ENCODE measurements around the gene ZMIZ1. TPM values are rescaled to one million over a fixed set of nuclear protein-coding genes. Genes with fewer than 3 reads are reported as not detected.

ZMIZ1 gene
- total RNA-seq, 4 donors from 2014 or later, result 22.7 to 37.5 (median 31.7) TPM

GRCh38 chr10:79053481-79054202, 15.1 kb upstream of the ZMIZ1 start:
- TF ChIP-seq POLR2A (IDR thresholded peaks at IDR 0.05) (no peak), CTCF (IDR thresholded peaks at IDR 0.05 in 4 of 5, conservative IDR thresholded peaks at IDR 0.05 in 1 of 5) (no peak)
- peaks cover 0 to 2% of the 10 kb centered on the region in 2 donors for H3K4me1 ChIP-seq
- no peaks in the 10 kb centered on the region for H3K27me3 ChIP-seq
- ATAC-seq (no peak), DNase-seq (no peak)
- intact Hi-C loops (cut with DNase I; ENCODE audit: low total_unique reads), result no loop called here
- H3K36me3 ChIP-seq, result no peaks in the 10 kb centered on the region
- H3K9me3 ChIP-seq, result no peaks in the 10 kb centered on the region
- H3K27ac ChIP-seq, result no peak overlapping the region
- in situ Hi-C loops (cut with MboI; ENCODE audit: low sequenced_read_pairs in 4 of 4), result no loop called here
- no peak overlapping the region for H3K4me3 ChIP-seq

GRCh38 chr10:79054203-79055099, 14.3 kb upstream of the ZMIZ1 start:
- H3K27ac ChIP-seq, result no peak overlapping the region
- no peak for ATAC-seq
- no peak for DNase-seq
- H3K9me3 ChIP-seq, result no peaks in the 10 kb centered on the region
- no peaks in the 10 kb centered on the region for H3K27me3 ChIP-seq
- TF ChIP-seq POLR2A (IDR thresholded peaks at IDR 0.05) (no peak), CTCF (IDR thresholded peaks at IDR 0.05 in 4 of 5, conservative IDR thresholded peaks at IDR 0.05 in 1 of 5) (no peak)
- in situ Hi-C loops (cut with MboI; ENCODE audit: low sequenced_read_pairs in 4 of 4), result no loop called here
- no peak overlapping the region for H3K4me3 ChIP-seq
- H3K4me1 ChIP-seq, result no peaks in the 10 kb centered on the region
- no peaks in the 10 kb centered on the region for H3K36me3 ChIP-seq
- intact Hi-C loops (cut with DNase I; ENCODE audit: low total_unique reads), result no loop called here

GRCh38 chr10:79055100-79055782, 13.5 kb upstream of the ZMIZ1 start:
- no peak for DNase-seq
- no peak for ATAC-seq
- Histone ChIP-seq H3K4me1 (no peaks in the 10 kb centered on the region), H3K9me3 (no peaks in the 10 kb centered on the region), H3K36me3 (no peaks in the 10 kb centered on the region), H3K4me3 (no peak overlapping the region), H3K27ac (no peak overlapping the region), H3K27me3 (no peaks in the 10 kb centered on the region)
- intact Hi-C loops (cut with DNase I; ENCODE audit: low total_unique reads), result no loop called here
- in situ Hi-C loops (cut with MboI; ENCODE audit: low sequenced_read_pairs in 4 of 4), result no loop called here
- no peak for TF ChIP-seq POLR2A (IDR thresholded peaks at IDR 0.05)
- TF ChIP-seq CTCF (IDR thresholded peaks at IDR 0.05 in 4 of 5, conservative IDR thresholded peaks at IDR 0.05 in 1 of 5), result no peak

GRCh38 chr10:79055892-79056291, 12.9 kb upstream of the ZMIZ1 start:
- intact Hi-C loops (cut with DNase I; ENCODE audit: low total_unique reads), result no loop called here
- no peaks in the 10 kb centered on the region for H3K36me3 ChIP-seq
- in situ Hi-C loops (cut with MboI; ENCODE audit: low sequenced_read_pairs in 4 of 4), result no loop called here
- no peaks in the 10 kb centered on the region for H3K27me3 ChIP-seq
- H3K4me3 ChIP-seq, result no peak overlapping the region
- no peaks in the 10 kb centered on the region for H3K9me3 ChIP-seq
- no peak overlapping the region for H3K27ac ChIP-seq
- ATAC-seq (no peak), DNase-seq (no peak)
- TF ChIP-seq CTCF (IDR thresholded peaks at IDR 0.05 in 4 of 5, conservative IDR thresholded peaks at IDR 0.05 in 1 of 5) (no peak), POLR2A (IDR thresholded peaks at IDR 0.05) (no peak)
- no peaks in the 10 kb centered on the region for H3K4me1 ChIP-seq

Measured in gastrocnemius medialis (tissue), 4 donors.